Measurements from ENCODE around the gene CMTM7.

DNA sequence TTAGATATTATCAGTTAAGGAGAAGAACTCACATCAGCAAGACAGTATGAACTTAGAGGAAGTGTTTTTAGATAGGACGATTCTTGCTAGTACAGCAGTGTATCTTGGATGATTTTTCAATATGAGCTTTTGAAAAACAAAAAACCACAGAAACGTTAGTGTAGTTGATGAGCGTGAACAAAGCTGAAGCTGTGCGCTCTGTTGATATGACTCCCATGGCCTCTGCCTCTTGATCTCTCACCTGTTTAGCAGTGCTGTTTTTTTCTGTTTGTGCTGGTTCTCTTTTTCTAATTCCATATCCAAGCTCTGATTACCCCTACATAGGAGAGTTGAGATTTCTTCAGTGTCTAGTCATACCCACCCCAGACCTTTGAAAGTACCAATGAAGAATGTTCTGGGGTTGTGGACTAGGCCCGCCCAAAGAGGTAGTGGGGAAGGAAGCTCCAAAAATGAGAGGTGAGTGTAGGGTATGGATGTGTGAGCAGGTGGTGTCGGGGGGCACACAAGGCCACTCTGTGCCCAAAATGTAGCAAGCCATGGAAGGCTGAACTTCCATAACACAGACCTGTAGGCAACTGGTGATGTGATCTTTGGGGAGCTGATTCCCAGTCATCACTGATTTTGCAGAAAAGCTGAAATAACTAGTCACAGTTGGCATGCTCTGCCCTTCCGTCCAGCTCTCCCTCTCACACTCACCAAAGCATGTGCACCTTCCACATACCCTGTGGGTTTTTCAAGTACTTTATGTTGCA, 20.0 kb upstream of the CMTM7 start:
- TF ChIP-seq, protein P1, sequence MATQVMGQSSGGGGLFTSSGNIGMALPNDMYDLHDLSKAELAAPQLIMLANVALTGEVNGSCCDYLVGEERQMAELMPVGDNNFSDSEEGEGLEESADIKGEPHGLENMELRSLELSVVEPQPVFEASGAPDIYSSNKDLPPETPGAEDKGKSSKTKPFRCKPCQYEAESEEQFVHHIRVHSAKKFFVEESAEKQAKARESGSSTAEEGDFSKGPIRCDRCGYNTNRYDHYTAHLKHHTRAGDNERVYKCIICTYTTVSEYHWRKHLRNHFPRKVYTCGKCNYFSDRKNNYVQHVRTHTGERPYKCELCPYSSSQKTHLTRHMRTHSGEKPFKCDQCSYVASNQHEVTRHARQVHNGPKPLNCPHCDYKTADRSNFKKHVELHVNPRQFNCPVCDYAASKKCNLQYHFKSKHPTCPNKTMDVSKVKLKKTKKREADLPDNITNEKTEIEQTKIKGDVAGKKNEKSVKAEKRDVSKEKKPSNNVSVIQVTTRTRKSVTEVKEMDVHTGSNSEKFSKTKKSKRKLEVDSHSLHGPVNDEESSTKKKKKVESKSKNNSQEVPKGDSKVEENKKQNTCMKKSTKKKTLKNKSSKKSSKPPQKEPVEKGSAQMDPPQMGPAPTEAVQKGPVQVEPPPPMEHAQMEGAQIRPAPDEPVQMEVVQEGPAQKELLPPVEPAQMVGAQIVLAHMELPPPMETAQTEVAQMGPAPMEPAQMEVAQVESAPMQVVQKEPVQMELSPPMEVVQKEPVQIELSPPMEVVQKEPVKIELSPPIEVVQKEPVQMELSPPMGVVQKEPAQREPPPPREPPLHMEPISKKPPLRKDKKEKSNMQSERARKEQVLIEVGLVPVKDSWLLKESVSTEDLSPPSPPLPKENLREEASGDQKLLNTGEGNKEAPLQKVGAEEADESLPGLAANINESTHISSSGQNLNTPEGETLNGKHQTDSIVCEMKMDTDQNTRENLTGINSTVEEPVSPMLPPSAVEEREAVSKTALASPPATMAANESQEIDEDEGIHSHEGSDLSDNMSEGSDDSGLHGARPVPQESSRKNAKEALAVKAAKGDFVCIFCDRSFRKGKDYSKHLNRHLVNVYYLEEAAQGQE (IDR thresholded peaks at IDR 0.05; ENCODE audit: insufficient read depth in 1 of 2, low read depth in 2 of 2, low read length in 2 of 2) = no peak
- TF ChIP-seq POLR2AphosphoS5 (IDR thresholded peaks at IDR 0.05; ENCODE audit: low read depth, low read length) = no peak
- TF ChIP-seq TAF1 (IDR thresholded peaks at IDR 0.05; ENCODE audit: borderline replicate concordance, insufficient read depth, low read length) = no peak
